Epithelial cell of esophagus (primary cell): ENCODE measurements around the gene ADORA1.

Experiments used
- DNase-seq: peaks from one replicate; pipeline ENCODE4 v3.0.0; 2010; ENCODE audit warnings: low read depth
- H3K4me3 ChIP-seq: 2 replicates; pipeline ENCODE4 v1.5.1; 2011; ENCODE audit warnings: mild to moderate bottlenecking, low read length, control low read depth
- TF ChIP-seq, protein P1 (sequence below): IDR thresholded peaks from 2 replicates; pipeline ENCODE4 v1.5.1; 2011; ENCODE audit warnings: low read depth, mild to moderate bottlenecking, low read length, control low read depth, inconsistent platforms; ENCODE audit not compliant: insufficient read depth; ENCODE audit errors: missing control alignments

The ADORA1 gene

DNA sequence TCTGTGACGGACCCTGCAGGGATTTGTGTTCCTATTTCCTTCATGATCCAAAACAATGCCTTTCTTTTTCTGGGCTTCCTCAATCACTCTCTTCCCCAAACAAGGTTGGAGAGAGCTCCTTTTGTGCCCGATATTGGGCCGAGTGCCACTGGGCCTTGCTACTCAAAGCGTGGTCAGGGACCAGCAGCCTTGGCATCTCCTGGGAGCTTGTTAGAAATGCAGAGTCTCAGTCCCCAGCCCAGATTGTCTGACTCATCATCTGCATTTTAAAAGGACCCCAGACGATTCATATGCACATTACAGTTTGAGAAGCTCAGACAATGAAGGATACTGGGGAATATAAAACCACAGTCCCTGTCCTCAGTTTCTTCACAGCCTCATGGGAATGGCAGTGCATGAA is 19.9 kb downstream of the ADORA1 start:
- TF ChIP-seq, protein P1, sequence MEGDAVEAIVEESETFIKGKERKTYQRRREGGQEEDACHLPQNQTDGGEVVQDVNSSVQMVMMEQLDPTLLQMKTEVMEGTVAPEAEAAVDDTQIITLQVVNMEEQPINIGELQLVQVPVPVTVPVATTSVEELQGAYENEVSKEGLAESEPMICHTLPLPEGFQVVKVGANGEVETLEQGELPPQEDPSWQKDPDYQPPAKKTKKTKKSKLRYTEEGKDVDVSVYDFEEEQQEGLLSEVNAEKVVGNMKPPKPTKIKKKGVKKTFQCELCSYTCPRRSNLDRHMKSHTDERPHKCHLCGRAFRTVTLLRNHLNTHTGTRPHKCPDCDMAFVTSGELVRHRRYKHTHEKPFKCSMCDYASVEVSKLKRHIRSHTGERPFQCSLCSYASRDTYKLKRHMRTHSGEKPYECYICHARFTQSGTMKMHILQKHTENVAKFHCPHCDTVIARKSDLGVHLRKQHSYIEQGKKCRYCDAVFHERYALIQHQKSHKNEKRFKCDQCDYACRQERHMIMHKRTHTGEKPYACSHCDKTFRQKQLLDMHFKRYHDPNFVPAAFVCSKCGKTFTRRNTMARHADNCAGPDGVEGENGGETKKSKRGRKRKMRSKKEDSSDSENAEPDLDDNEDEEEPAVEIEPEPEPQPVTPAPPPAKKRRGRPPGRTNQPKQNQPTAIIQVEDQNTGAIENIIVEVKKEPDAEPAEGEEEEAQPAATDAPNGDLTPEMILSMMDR, result no peak
- H3K4me3 ChIP-seq, result no peak overlapping the region
- no peak for DNase-seq

- TF ChIP-seq, protein P1, result peak; percentile 47
- DNase-seq, result peak; percentile 32
- no peak overlapping the region for H3K4me3 ChIP-seq
Observed at GRCh38 chr1:203148127-203148526, 20.6 kb downstream of the ADORA1 start.

GRCh38 chr1:203148579-203148978 is 21.1 kb downstream of the ADORA1 start:
- DNase-seq, result no peak
- TF ChIP-seq, protein P1, result no peak
- no peak overlapping the region for H3K4me3 ChIP-seq

GRCh38 chr1:203149188-203149840 is 21.8 kb downstream of the ADORA1 start:
- no peak for DNase-seq
- TF ChIP-seq, protein P1, result no peak
- H3K4me3 ChIP-seq, result no peak overlapping the region

DNA sequence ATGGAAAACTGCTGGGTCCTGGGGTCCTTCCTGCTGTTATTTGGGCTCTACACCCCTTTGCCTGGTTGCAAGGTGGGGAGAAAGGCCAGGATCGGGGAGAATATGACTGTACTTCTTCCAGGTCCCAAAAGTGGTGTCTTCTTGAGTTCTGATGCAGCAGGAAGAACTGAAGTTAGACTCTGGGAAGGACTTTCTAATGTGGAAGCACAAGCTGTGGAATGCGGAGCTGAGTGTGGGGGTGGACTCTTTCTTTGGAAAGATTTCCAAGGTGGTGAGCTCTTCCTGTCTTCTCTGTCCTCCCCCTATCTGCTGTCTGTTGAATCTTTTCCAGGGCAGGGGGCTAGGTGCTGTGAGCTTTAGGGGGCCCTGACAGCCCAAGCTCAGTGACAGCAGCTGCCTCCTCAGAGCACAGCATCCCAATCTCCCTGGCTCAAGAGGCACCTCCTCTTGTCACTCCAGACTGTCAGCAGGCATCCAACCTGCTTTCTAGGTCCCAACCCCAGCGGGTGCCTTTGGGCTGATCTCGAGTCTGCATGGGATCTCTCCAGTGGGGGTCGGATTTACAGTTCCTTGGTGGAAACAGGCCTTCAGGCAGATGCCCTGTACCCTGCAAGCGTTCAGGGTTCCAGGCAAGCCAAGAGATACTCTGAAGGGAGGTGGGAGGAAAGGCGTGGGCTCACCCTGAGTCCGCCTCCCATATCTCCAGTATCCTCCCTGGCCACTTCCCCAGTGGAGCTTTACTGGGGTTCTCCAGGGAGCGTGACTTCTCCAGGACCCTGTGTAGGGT is 23.2 kb downstream of the ADORA1 start:
- TF ChIP-seq, protein P1, result no peak
- no peak for DNase-seq

DNA sequence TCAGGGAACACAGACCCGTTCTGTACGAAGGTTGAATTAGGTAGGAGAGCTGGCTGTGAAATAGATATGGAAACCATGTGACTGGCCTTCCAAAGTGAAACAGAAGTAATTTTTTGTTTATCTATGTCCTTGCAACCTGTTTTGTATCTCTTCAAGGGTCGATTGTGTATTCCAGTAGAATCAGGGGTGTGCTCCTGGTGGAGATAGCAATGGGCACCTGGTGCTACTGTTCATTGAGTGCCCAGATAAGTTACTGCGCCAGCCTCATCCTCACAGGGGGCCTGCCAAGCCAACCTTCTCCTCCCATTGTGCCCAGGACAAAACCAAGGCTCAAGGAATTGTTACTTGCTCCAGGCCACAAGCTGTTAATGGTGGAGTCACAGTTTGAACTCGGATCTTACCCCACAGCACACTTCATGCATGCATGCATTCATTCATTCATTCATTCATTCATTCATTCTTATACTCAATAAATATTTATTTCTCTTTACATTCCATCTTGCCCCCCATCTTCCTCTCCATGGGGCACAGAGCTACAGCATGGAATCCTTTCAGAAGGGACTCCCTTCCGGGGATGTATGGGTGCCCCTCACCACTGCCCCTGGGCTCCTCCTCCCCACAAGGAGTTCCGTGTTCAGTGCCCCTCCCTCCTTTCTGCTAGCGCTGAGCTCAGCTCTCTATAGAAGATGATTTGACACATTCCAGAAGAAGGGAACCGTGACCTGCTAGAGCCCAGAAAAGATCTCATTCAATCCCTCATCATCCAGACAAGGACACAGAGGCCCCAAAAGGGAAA is 24.0 kb downstream of the ADORA1 start:
- no peak overlapping the region for H3K4me3 ChIP-seq
- no peak for DNase-seq
- TF ChIP-seq, protein P1, result no peak

More for the DNA sequence above, 23.2 kb downstream of the ADORA1 start:
- H3K4me3 ChIP-seq, result no peak overlapping the region
